SK-N-MC (cell line): ENCODE results near the gene OTC.

ENCODE experiments used
- EZH2 ChIP-seq: fragments of 200-600 bp; sonication (generic); IDR thresholded peaks from one replicate; pipeline ENCODE4 v1.6.1; 2017; ENCODE audit warnings: antibody characterized with exemption
- FOXP2 ChIP-seq: optimal IDR thresholded peaks from 2 replicates; pipeline ENCODE3; 2011; ENCODE audit warnings: mild to moderate bottlenecking, moderate library complexity; ENCODE audit not compliant: insufficient read depth; ENCODE audit errors: extremely low read length, control extremely low read depth
- POLR2AphosphoS5 ChIP-seq: IDR thresholded peaks from 2 replicates; pipeline ENCODE4 v1.6.1; 2012; ENCODE audit warnings: mild to moderate bottlenecking, low read depth, low read length, borderline replicate concordance

DNA sequence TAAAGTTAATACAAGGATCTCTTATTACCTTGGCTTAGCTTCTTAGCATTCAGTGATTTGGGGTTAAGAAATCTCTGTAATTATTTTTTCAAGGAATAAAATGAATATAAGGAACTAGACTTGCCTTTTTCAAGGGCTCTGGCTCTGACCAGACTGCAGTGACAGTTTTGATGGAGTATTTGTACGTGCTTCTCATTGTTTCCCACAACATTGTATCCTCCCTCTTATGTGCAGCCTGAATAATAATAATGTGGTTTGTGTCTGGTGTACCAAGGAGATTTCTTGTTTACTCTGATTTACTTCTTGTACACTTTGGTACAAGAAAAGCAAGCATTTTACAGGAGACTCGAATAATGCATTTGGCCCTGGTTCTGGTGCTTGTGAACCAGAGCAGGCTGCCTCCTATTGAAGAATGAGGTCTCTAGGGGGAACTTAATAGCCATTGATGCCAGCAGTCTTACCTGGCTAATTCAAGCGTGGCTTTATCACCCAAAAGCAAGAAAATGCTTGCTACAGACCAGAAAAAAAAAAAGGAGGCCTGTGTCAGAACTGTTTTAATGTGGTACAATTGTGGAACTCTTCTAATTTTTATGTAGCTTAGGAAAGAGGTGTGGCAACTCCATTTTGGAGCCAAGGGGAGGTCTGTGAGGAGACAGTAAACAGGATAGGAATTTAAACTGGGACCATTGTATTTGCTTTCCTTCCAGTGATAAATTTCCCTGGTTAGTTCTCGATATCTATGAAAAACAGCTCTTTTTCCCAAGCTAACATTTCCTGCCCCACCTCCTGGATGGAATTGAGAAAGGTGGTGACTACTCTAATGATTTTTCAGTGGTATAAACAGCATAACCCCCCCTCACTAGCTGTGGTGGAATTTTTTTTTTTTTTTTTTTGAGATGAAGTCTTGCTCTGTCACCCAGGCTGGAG is 5.6 kb downstream of the OTC start:
- no peak for TF ChIP-seq FOXP2
- TF ChIP-seq POLR2AphosphoS5, result no peak
- TF ChIP-seq EZH2, result no peak
